ENCODE results near the gene SIRPD. TPM values are rescaled to one million over a fixed set of nuclear protein-coding genes. Genes with fewer than 3 reads are reported as not detected.

The SIRPD gene
- total and polyA plus RNA-seq, 10 donors, result 0.24 to 8.2 (median 2.3) TPM

DNA sequence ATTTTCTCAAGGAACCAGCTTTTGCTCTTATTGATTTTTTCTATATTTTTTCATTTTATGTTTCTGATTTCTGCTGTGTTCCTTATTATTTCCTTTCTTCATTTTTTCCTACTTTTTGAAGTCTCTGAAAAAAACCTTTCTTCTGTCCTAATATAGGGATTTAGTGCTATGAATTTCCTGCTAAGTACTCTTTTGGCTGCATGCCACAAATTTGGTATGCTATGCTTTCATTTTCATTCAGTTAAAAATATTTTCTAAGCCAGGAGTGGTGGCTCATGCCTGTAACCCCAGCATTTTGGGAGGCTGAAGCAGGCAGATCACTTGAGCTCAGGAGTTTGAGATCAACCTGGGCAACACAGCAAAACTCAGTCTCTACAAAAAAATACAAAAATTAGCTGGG lies 30.6 kb downstream of the SIRPD start:
- TF ChIP-seq, protein P1, sequence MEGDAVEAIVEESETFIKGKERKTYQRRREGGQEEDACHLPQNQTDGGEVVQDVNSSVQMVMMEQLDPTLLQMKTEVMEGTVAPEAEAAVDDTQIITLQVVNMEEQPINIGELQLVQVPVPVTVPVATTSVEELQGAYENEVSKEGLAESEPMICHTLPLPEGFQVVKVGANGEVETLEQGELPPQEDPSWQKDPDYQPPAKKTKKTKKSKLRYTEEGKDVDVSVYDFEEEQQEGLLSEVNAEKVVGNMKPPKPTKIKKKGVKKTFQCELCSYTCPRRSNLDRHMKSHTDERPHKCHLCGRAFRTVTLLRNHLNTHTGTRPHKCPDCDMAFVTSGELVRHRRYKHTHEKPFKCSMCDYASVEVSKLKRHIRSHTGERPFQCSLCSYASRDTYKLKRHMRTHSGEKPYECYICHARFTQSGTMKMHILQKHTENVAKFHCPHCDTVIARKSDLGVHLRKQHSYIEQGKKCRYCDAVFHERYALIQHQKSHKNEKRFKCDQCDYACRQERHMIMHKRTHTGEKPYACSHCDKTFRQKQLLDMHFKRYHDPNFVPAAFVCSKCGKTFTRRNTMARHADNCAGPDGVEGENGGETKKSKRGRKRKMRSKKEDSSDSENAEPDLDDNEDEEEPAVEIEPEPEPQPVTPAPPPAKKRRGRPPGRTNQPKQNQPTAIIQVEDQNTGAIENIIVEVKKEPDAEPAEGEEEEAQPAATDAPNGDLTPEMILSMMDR (IDR thresholded peaks at IDR 0.05 in 8 of 11, conservative IDR thresholded peaks at IDR 0.05 in 3 of 11), result no peak
- no peak for TF ChIP-seq POLR2A (IDR thresholded peaks at IDR 0.05)
- no peak for TF ChIP-seq POLR2AphosphoS5 (IDR thresholded peaks at IDR 0.05)
- H3K4me1 ChIP-seq, result peaks cover 0 to 25% (median 14%) of the 10 kb centered on the region in 6 donors
- no peak overlapping the region for H3K4me3 ChIP-seq
- intact Hi-C loops (cut with DNase I; ENCODE audit: low total_unique reads), result no loop called here
- no peak for DNase-seq
- no peak overlapping the region for H3K27ac ChIP-seq
- H3K9me3 ChIP-seq, result no peaks in the 10 kb centered on the region
- no peaks in the 10 kb centered on the region for H3K27me3 ChIP-seq (replicated peaks in 1 of 7)
- no peaks in the 10 kb centered on the region for H3K36me3 ChIP-seq

DNA sequence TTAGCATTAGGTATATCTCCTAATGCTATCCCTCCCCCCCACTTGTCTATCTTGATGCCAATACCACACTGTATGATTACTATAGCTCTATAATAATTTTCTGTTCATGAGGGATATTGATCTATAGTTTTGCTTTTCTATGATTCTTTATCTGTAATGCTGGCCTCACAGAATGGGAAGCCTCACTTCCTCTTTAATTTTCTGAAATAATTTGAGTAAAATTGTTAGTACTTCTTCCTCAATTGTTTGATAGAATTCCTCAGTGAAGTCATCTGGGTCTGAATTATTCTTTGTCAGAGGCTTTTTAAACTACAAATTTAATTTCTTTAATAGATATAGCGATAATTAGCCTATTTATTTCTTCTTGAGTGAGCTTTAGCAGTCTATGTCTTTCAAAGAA lies 31.2 kb downstream of the SIRPD start:
- intact Hi-C loops (cut with DNase I; ENCODE audit: low total_unique reads), result no loop called here
- DNase-seq, result no peak
- 81 to 94% (median 90%) methylated on average over 1 of the region's 1 CpG for WGBS, 5 donors
- Histone ChIP-seq H3K4me3 (no peak overlapping the region), H3K27ac (peak overlapping the region in 1 of 8 donors; percentile 18), H3K9me3 (no peaks in the 10 kb centered on the region), H3K4me1 (peaks cover 0 to 25% (median 14%) of the 10 kb centered on the region in 6 donors), H3K27me3 (replicated peaks in 1 of 7) (no peaks in the 10 kb centered on the region), H3K36me3 (no peaks in the 10 kb centered on the region)
- TF ChIP-seq POLR2AphosphoS5 (IDR thresholded peaks at IDR 0.05) (no peak), POLR2A (IDR thresholded peaks at IDR 0.05) (no peak)
- TF ChIP-seq, protein P1 (IDR thresholded peaks at IDR 0.05 in 8 of 11, conservative IDR thresholded peaks at IDR 0.05 in 3 of 11), result no peak

DNA sequence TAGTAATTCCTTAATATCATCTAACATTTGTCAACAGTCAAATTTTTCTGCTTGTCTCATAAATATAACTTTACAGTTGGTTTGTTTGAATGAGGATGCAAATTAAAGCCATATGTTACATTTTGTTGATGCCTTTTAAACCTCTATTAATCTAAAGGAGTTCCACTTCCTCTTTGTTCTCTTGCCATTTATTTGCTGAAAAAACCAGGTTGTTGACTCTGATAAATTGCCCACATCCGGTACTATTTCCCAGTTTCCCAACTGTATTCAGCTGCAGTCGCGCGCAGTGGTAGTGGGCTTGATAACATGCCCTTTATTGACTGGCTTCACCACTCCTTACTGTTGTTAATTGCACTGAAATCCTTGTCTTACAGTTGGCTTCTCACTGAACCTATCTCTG lies 33.5 kb downstream of the SIRPD start:
- no peak for DNase-seq
- WGBS, 5 donors, result 5 to 29% (median 16%) methylated on average over 4 of the region's 4 CpGs
- no peaks in the 10 kb centered on the region for H3K36me3 ChIP-seq
- H3K27me3 ChIP-seq (replicated peaks in 1 of 7), result no peaks in the 10 kb centered on the region
- H3K4me3 ChIP-seq, result no peak overlapping the region
- intact Hi-C loops (cut with DNase I; ENCODE audit: low total_unique reads), result no loop called here
- TF ChIP-seq, protein P1 (IDR thresholded peaks at IDR 0.05 in 8 of 11, conservative IDR thresholded peaks at IDR 0.05 in 3 of 11), result no peak
- TF ChIP-seq POLR2A (IDR thresholded peaks at IDR 0.05), result no peak
- TF ChIP-seq POLR2AphosphoS5 (IDR thresholded peaks at IDR 0.05), result no peak
- H3K27ac ChIP-seq, result peak overlapping the region in 1 of 8 donors; percentile 40
- H3K4me1 ChIP-seq, result peaks cover 0 to 25% (median 14%) of the 10 kb centered on the region in 6 donors
- no peaks in the 10 kb centered on the region for H3K9me3 ChIP-seq

DNA sequence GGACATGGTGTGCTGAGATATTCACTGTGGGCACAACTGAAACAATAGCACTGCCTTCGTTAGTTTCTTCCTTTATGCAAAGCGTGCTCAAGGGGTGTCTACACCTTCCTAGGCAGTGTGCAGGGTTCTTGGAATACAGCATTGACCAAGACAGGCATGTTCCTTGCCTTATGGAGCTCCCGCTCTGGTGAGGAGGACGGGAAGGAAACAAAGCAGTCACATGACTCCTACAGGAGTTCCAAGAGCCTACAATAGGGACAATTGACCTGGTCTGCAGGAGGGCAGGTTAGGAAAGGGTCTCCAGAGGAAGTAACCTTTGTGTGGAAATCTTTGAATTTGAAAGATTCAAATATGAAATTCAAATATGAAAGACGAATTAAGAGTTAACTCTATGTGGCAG lies 40.5 kb downstream of the SIRPD start:
- TF ChIP-seq, protein P1 (IDR thresholded peaks at IDR 0.05 in 8 of 11, conservative IDR thresholded peaks at IDR 0.05 in 3 of 11), result no peak
- TF ChIP-seq POLR2AphosphoS5 (IDR thresholded peaks at IDR 0.05) (no peak), POLR2A (IDR thresholded peaks at IDR 0.05) (no peak)
- Histone ChIP-seq H3K27ac (no peak overlapping the region), H3K4me1 (no peaks in the 10 kb centered on the region), H3K4me3 (no peak overlapping the region), H3K36me3 (no peaks in the 10 kb centered on the region), H3K27me3 (replicated peaks in 1 of 7) (peaks cover 0 to 11% (median 0%) of the 10 kb centered on the region in 7 donors), H3K9me3 (peaks cover 0 to 13% (median 4%) of the 10 kb centered on the region in 8 donors)
- intact Hi-C loops (cut with DNase I; ENCODE audit: low total_unique reads), result no loop called here
- WGBS, 5 donors, result 68 to 84% (median 78%) methylated on average over 5 of the region's 5 CpGs
- no peak for DNase-seq
